Kidney (tissue), 14 donors: ENCODE measurements around the gene TRMT1. TPM values are rescaled to one million over a fixed set of nuclear protein-coding genes. Genes with fewer than 3 reads are reported as not detected.

Experiments
- DNase-seq, 5 donors: peaks; one replicate each; pipeline ENCODE4 v3.0.0-alpha.2; 2013 to 2020
- FAIRE-seq: peaks from 2 replicates; lab custom pipeline; 2012; peaks lifted over from hg19 to GRCh38; lab: Jason Lieb, UNC
- H3K27ac ChIP-seq, 2 donors: one replicate each; pipeline ENCODE4 v1.7.0; 2013; ENCODE audit warnings: low read depth in 2 of 2, low read length in 2 of 2, inconsistent platforms in 1 of 2
- H3K27me3 ChIP-seq: one replicate; pipeline ENCODE4 v1.7.1; 2013; ENCODE audit warnings: low read length, inconsistent platforms; ENCODE audit not compliant: control insufficient read depth, insufficient read depth
- H3K36me3 ChIP-seq, 3 donors: one replicate each; pipeline versions ENCODE4 v1.7.0 to v1.7.1; 2013; ENCODE audit warnings: low read length in 3 of 3, control low read depth in 1 of 3, inconsistent platforms in 1 of 3; ENCODE audit not compliant: insufficient read depth in 3 of 3, control insufficient read depth in 2 of 3
- H3K4me1 ChIP-seq, 3 donors: one replicate each; pipeline versions ENCODE4 v1.7.0 to v1.7.1; 2013; ENCODE audit warnings: low read length in 3 of 3, inconsistent platforms in 1 of 3, low read depth in 1 of 3; ENCODE audit not compliant: control insufficient read depth in 2 of 3, insufficient read depth in 2 of 3
- H3K4me3 ChIP-seq, 3 donors: one replicate each; pipeline versions ENCODE4 v1.7.0 to v1.8.1; 2013; ENCODE audit warnings: low read length in 3 of 3, control low read depth in 1 of 3, inconsistent platforms in 1 of 3
- H3K9ac ChIP-seq, 3 donors: one replicate each; pipeline versions ENCODE4 v1.7.0 to v1.7.1; 2013; ENCODE audit warnings: low read length in 3 of 3, control low read depth in 1 of 3, inconsistent platforms in 1 of 3
- H3K9me3 ChIP-seq, 3 donors: one replicate each; pipeline versions ENCODE4 v1.7.0 to v1.7.1; 2013; ENCODE audit warnings: low read length in 3 of 3, control low read depth in 1 of 3, inconsistent platforms in 1 of 3; ENCODE audit not compliant: control insufficient read depth in 2 of 3, insufficient read depth in 1 of 3
- intact Hi-C: fragments of 100-400 bp; cut with DNase I; formaldehyde crosslinking; loops from one replicate; pipeline ENCODE4 v1.11.1; 2022
- polyA plus RNA-seq: library from polyadenylated mRNA; stranded (reverse); fragments of 350-450 nt; fragmentation: Illumina TruSeq; extraction: RNeasy Lipid Tissue Mini Kit (QIAGEN cat#74804); gene quantifications from one replicate; pipeline ENCODE4 v1.2.3, GENCODE V29; 2014; ENCODE audit warnings: low read depth, low replicate concordance; ENCODE audit not compliant: insufficient read depth
- total RNA-seq: library from RNA; stranded (reverse); fragmentation: NEBNext Ultra II Directional; extraction: Animal tissue kit (Norgen Biotek cat#: 25700); gene quantifications from one replicate; pipeline ENCODE4 v1.2.1, GENCODE V29; 2021
- TF ChIP-seq, protein P1 (sequence below): IDR thresholded peaks from 3 replicates; pipeline ENCODE4 v1.5.1; 2012; ENCODE audit warnings: mild to moderate bottlenecking, moderate library complexity, borderline replicate concordance; ENCODE audit not compliant: insufficient read depth; ENCODE audit errors: extremely low read depth
- donor health status: control.
- donor health status: control.
- donor health status: control.
- donor health status: control.
- donor health status: control.
- donor health status: DM: yes; HTN: yes; CAD: no.
- donor health status: Normal renal cell carcinoma (clear cell type).

Gene TRMT1
- total and polyA plus RNA-seq, 2 donors from 2014 or later: 22.7 to 40.0 TPM

DNA sequence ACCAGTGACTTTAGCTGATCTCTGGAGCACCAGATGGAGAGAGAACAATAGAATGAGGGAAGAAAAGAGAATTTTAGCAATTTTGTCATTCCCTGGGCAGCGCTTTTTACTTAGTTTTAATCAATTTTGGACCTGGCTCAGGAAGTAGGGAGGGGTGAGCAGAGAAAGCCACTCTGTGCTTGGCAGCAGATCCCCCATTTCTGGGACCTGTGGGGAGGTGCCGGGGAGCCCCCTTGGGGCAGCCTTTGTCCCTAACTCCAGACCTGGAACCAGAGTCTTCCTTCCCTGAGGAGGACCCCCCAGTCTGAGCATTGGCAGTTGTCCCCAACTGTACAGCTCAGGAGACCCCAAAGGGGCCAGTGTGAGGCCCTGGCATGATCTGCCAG, 24.4 kb downstream of the TRMT1 start:
- H3K4me3 ChIP-seq: no peak overlapping the region
- no peaks in the 10 kb centered on the region for H3K36me3 ChIP-seq
- TF ChIP-seq, protein P1, sequence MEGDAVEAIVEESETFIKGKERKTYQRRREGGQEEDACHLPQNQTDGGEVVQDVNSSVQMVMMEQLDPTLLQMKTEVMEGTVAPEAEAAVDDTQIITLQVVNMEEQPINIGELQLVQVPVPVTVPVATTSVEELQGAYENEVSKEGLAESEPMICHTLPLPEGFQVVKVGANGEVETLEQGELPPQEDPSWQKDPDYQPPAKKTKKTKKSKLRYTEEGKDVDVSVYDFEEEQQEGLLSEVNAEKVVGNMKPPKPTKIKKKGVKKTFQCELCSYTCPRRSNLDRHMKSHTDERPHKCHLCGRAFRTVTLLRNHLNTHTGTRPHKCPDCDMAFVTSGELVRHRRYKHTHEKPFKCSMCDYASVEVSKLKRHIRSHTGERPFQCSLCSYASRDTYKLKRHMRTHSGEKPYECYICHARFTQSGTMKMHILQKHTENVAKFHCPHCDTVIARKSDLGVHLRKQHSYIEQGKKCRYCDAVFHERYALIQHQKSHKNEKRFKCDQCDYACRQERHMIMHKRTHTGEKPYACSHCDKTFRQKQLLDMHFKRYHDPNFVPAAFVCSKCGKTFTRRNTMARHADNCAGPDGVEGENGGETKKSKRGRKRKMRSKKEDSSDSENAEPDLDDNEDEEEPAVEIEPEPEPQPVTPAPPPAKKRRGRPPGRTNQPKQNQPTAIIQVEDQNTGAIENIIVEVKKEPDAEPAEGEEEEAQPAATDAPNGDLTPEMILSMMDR: no peak
- FAIRE-seq (no peak), DNase-seq (no peak)
- peaks cover 8% of the 10 kb centered on the region for H3K27me3 ChIP-seq
- intact Hi-C loops: no loop called here
- peaks cover 0 to 25% (median 18%) of the 10 kb centered on the region in 3 donors for H3K4me1 ChIP-seq
- no peaks in the 10 kb centered on the region for H3K9me3 ChIP-seq
- peak overlapping the region; percentile 32 to 74 for H3K27ac ChIP-seq
- H3K9ac ChIP-seq: no peak overlapping the region

DNA sequence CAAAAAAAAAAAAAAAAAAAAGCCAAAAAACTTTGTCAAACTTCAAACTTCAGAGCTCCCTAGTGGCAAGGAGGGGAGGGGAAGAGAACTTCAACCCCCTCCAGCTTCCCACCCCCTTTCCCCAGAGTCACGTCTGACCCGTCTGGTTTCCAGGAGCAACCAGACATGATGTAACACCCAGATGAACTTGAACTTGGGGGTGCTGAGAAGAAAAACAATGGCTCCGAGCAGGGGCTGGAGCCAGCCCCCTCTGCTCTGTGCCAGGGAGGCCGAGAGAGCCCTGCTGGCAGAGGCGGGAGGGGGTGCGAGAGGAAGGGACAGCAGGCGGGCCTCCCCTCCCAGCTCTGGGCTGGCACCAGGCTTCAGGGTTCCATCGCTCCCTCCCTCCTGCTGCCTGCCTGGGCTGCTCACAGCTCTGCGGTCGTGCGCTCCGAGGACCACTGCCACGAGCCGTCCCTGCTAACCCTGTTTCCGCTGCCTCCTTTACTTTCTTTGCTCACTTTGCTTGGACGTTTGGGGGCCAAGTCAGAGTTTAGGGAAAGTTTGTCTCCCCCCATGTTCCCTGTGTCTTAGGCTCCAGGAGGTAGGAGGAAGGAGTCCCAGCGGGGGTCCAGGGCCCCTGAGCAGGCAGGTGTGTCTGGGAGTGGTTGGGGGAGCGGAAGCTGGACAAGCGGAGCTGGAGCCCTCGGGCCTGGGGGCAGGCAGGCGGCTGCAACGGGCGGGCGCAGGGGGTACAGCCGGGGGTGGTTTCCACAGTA, 25.0 kb downstream of the TRMT1 start:
- intact Hi-C loops: no loop called here
- no peak overlapping the region for H3K9ac ChIP-seq
- peak in 4 of 5 donors; percentile 72 to 91 (median 76) for DNase-seq

DNA sequence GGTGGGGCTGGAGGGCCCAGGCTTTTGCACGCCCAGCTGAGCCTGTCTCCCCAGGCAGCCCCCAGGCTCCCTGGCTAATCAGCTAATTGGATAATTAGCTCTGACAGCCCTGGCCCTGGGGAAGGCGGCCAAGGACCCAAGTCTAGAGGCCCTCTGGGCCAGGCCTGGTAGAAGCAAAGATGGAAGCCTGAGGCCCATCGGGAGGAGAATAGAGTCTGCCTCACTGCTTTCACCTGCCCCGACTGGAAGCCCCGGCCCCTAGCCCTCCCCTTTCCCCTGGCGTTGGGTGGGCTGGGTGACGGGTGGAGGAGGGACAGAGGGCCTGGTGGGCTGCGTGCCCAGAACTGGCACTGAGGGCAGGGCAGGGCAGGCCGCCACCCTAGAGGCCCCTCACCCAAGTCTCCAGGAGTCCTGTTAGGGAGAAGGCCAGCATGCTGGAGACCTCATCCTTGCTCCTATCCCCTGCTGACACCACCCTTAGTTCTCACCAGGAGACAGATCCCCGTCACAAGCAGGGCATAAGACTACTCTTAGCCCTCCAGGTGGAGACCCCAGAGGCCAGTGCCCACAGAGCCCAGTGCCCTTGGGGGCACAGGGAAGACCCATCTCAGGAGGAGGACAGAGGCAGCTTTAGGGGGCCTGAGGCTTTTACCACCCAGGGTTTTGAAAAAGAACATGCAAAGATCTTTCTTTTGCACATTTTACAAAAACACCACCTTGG, 25.9 kb downstream of the TRMT1 start:
- FAIRE-seq (no peak), DNase-seq (peak in 1 of 5 donors; percentile 45)
- peak overlapping the region in 1 of 3 donors; percentile 34 for H3K9ac ChIP-seq
- peaks cover 0 to 24% (median 18%) of the 10 kb centered on the region in 3 donors for H3K4me1 ChIP-seq
- no peaks in the 10 kb centered on the region for H3K36me3 ChIP-seq
- TF ChIP-seq, protein P1: no peak
- H3K27ac ChIP-seq: peak overlapping the region; percentile 20 to 51
- no peaks in the 10 kb centered on the region for H3K9me3 ChIP-seq
- intact Hi-C loops: no loop called here
- H3K27me3 ChIP-seq: no peaks in the 10 kb centered on the region
- no peak overlapping the region for H3K4me3 ChIP-seq

More for the DNA sequence above, 25.0 kb downstream of the TRMT1 start:
- no peak for FAIRE-seq
- Histone ChIP-seq H3K4me3 (no peak overlapping the region), H3K9me3 (no peaks in the 10 kb centered on the region), H3K27ac (peak overlapping the region; percentile 32 to 74), H3K4me1 (peaks cover 0 to 25% (median 18%) of the 10 kb centered on the region in 3 donors), H3K36me3 (no peaks in the 10 kb centered on the region), H3K27me3 (peaks cover 4% of the 10 kb centered on the region)
- TF ChIP-seq, protein P1: no peak
